Thymus (tissue), 11 donors: Measurements from ENCODE around the gene MARF1. TPM values are rescaled to one million over a fixed set of nuclear protein-coding genes. Genes with fewer than 3 reads are reported as not detected.

Experiments
- DNase-seq, 9 donors: peaks; one replicate each; pipeline ENCODE4 v3.0.0-alpha.2; 2013; ENCODE audit warnings: low spot score in 9 of 9, low read depth in 6 of 9, missing footprints in 1 of 9
- H3K27ac ChIP-seq, 2 donors: one replicate each; pipeline ENCODE4 v1.5.1; 2013; ENCODE audit warnings: control low read depth in 1 of 2, low read depth in 1 of 2, low read length in 1 of 2, mild to moderate bottlenecking in 1 of 2, moderate library complexity in 1 of 2
- H3K27me3 ChIP-seq, 2 donors: one replicate each; pipeline ENCODE4 v1.5.1; 2013; ENCODE audit warnings: low read length in 1 of 2; ENCODE audit not compliant: control insufficient read depth in 2 of 2, insufficient read depth in 1 of 2
- H3K36me3 ChIP-seq, 2 donors: one replicate each; pipeline ENCODE4 v1.5.1; 2013; ENCODE audit warnings: low read length in 1 of 2, mild to moderate bottlenecking in 1 of 2, moderate library complexity in 1 of 2; ENCODE audit not compliant: control insufficient read depth in 2 of 2, insufficient read depth in 2 of 2
- H3K4me1 ChIP-seq, 2 donors: one replicate each; pipeline ENCODE4 v1.5.1; 2013; ENCODE audit warnings: low read length in 2 of 2; ENCODE audit not compliant: control insufficient read depth in 2 of 2, insufficient read depth in 2 of 2
- H3K4me3 ChIP-seq, 2 donors: one replicate each; pipeline ENCODE4 v1.5.1; 2013; ENCODE audit warnings: low read length in 2 of 2, control low read depth in 1 of 2, mild to moderate bottlenecking in 1 of 2
- H3K9me3 ChIP-seq, 2 donors: one replicate each; pipeline ENCODE4 v1.5.1; 2013; ENCODE audit warnings: low read length in 1 of 2, mild to moderate bottlenecking in 1 of 2; ENCODE audit not compliant: control insufficient read depth in 2 of 2, insufficient read depth in 1 of 2
- WGBS: extraction: QIAGEN DNeasy Blood & Tissue Kit; methylation state at CpG from one replicate; pipeline ENCODE4 v1.1.7; 2013; 5-methylcytosine and 5-hydroxymethylcytosine counted together
- polyA plus RNA-seq: library from polyadenylated mRNA; stranded (reverse); fragments of 200-250 nt; gene quantifications from one replicate; pipeline ENCODE4 v1.2.3, GENCODE V29; 2013
- total RNA-seq: library from RNA; stranded (reverse); fragments of 120-200 nt; gene quantifications from one replicate; pipeline ENCODE4 v1.2.4, GENCODE V29; 2013
- donor health status: healthy.

The MARF1 gene
- total and polyA plus RNA-seq, 2 donors, result 12.6 to 33.7 TPM

GRCh38 chr16:15586716-15587115, 56.2 kb downstream of the MARF1 start:
- Histone ChIP-seq H3K27ac (no peak overlapping the region), H3K4me1 (peaks cover 0 to 2% of the 10 kb centered on the region in 2 donors), H3K4me3 (no peak overlapping the region), H3K27me3 (no peaks in the 10 kb centered on the region), H3K36me3 (peaks cover 4 to 18% of the 10 kb centered on the region in 2 donors), H3K9me3 (peaks cover 0 to 13% of the 10 kb centered on the region in 2 donors)
- DNase-seq, result no peak
- WGBS, result 98% methylated on average over 12 of the region's 12 CpGs

DNA sequence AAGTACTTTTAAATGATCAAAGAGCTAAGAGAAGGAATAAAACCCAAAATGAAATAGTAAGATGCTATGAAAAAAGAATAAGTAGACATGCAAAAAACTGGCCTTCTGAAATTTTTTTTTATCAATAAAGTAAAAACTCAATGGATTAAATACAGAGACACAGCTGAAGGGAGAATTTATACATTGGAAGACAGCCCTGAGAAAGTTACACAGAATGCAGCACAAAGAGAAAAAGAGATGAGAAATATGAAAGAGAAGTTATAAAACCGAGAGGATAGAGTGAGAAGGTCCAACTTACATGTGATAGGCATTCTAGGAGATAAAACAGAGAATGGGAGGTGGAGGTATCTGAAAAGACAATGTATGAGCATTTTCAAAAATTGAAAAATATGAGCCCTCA, 57.0 kb downstream of the MARF1 start:
- DNase-seq, result no peak
- Histone ChIP-seq H3K9me3 (peaks cover 0 to 13% of the 10 kb centered on the region in 2 donors), H3K4me1 (peaks cover 0 to 2% of the 10 kb centered on the region in 2 donors), H3K27me3 (no peaks in the 10 kb centered on the region), H3K36me3 (peaks cover 4 to 16% of the 10 kb centered on the region in 2 donors), H3K4me3 (no peak overlapping the region), H3K27ac (no peak overlapping the region)
- WGBS, result 93% methylated on average over 1 of the region's 1 CpG

GRCh38 chr16:15583526-15583925, 59.4 kb downstream of the MARF1 start:
- Histone ChIP-seq H3K36me3 (peaks cover 0 to 7% of the 10 kb centered on the region in 2 donors), H3K27me3 (no peaks in the 10 kb centered on the region), H3K4me3 (no peak overlapping the region), H3K4me1 (no peaks in the 10 kb centered on the region), H3K9me3 (peaks cover 0 to 13% of the 10 kb centered on the region in 2 donors), H3K27ac (no peak overlapping the region)
- DNase-seq, result no peak
- 98% methylated on average over 4 of the region's 4 CpGs for WGBS

DNA sequence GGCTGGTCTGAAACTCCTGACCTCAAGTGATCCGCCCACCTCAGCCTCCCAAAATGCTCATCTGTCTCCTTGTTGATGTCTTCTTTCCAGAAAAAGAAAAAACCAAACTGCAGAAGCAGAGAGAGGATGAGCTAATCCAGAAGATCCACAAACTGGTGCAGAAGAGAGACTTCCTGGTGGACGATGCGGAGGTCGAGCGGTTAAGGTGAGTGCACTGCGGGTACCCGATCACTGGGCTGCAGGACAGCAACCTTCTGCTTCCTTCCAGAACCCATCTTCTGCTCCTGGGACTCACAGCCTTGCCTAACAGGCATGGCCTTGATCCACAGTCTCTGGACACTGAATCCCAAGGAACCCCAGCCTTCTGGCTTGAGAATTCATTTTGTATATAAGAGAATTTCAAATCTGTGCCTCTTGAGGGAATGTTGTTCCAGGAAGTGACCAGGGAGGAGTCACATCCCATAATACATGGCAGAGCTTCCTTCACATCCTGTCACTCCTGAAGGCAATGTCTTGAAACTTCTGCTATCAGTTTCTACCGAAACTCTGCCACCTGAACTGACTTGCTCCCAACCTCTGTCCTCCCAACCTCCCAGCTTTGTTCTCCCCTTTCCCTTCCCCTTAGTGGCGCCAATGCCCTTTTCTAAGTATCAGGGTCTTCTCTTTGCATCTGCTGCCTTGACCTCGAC, 61.7 kb downstream of the MARF1 start:
- Histone ChIP-seq H3K36me3 (no peaks in the 10 kb centered on the region), H3K9me3 (peaks cover 0 to under 1% of the 10 kb centered on the region in 2 donors), H3K27me3 (no peaks in the 10 kb centered on the region), H3K4me3 (no peak overlapping the region), H3K27ac (no peak overlapping the region), H3K4me1 (no peaks in the 10 kb centered on the region)
- no peak for DNase-seq
- 90% methylated on average over 10 of the region's 10 CpGs for WGBS

GRCh38 chr16:15578824-15579223, 64.1 kb downstream of the MARF1 start:
- no peak overlapping the region for H3K4me3 ChIP-seq
- no peak overlapping the region for H3K27ac ChIP-seq
- no peaks in the 10 kb centered on the region for H3K36me3 ChIP-seq
- H3K9me3 ChIP-seq, result no peaks in the 10 kb centered on the region
- no peak for DNase-seq
- WGBS, result 98% methylated on average over 4 of the region's 4 CpGs
- no peaks in the 10 kb centered on the region for H3K4me1 ChIP-seq
- H3K27me3 ChIP-seq, result no peaks in the 10 kb centered on the region

DNA sequence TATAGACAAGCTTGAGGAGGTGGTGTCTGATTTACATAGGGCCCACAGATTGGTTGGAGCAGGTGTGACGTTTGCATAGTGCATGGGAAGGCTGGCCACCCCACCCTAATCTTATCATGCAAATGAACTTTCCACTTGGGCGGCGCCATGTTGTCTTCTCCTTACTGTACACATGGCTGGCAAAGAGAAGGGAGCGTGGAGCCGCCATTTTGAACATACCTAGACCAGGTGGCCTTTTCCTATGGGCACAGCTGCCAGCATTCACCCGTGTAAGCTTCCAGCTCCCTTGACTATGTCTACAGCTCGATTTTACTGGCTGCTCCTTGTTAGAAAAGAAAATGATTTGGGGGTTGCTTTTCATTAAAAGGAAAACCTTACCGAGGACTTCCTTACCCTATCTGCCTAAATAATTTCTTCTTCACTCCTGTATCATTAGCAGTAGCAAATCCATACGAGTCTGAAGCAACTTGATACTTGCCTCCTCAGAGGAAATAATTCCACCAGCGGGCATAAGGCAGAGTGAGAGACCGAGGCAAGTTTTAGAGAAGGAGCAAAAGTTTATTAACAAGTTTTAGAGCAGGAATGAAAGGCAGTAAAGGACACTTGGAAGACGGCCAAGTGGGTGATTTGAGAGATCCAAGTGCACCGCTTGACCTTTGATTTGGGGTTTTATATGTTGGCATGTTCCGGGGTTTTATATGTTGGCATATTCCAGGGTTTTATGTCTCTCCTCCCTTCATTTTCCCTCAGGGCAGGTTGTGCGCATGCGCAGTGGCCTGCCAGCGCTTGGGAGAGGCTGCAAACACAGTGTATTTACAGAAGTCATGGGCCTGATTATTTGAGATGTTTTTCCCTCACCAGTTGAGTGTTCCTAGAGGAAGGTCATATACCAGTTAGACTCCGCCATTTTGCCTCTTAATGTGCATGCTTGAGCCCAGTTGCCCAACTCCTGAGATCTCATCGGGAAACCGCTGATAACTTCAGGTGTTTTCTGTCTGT, 65.7 kb downstream of the MARF1 start:
- 96% methylated on average over 20 of the region's 20 CpGs for WGBS
- Histone ChIP-seq H3K27me3 (no peaks in the 10 kb centered on the region), H3K4me1 (no peaks in the 10 kb centered on the region), H3K4me3 (no peak overlapping the region), H3K36me3 (no peaks in the 10 kb centered on the region), H3K9me3 (no peaks in the 10 kb centered on the region), H3K27ac (no peak overlapping the region)
- DNase-seq, result no peak

GRCh38 chr16:15575293-15576049, 67.5 kb downstream of the MARF1 start:
- no peaks in the 10 kb centered on the region for H3K9me3 ChIP-seq
- no peak for DNase-seq
- no peaks in the 10 kb centered on the region for H3K27me3 ChIP-seq
- WGBS, result 96% methylated on average over 4 of the region's 4 CpGs
- no peaks in the 10 kb centered on the region for H3K4me1 ChIP-seq
- no peaks in the 10 kb centered on the region for H3K36me3 ChIP-seq
- H3K27ac ChIP-seq, result no peak overlapping the region
- no peak overlapping the region for H3K4me3 ChIP-seq

DNA sequence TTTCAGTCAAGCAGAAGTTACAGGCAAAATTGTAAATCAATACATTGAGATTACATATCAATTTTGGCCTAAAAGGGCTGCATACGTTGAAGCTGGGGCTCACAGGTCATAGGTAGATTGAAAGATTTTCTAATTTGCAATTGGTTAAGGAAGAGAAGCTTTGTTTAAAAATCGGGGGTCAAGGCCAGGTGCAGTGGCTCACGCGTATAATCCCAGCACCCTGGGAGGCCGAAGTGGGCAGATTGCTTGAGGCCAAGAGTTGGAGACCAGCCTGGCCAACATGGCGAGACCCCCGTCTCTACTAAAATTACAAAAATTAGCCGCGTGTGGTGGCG, 68.4 kb downstream of the MARF1 start:
- DNase-seq, result no peak
- 97% methylated on average over 10 of the region's 10 CpGs for WGBS
- H3K4me1 ChIP-seq, result no peaks in the 10 kb centered on the region
- H3K27ac ChIP-seq, result no peak overlapping the region
- H3K27me3 ChIP-seq, result no peaks in the 10 kb centered on the region
- H3K4me3 ChIP-seq, result no peak overlapping the region
- H3K36me3 ChIP-seq, result no peaks in the 10 kb centered on the region
- no peaks in the 10 kb centered on the region for H3K9me3 ChIP-seq
